HCT116 (cell line): Measurements from ENCODE around the gene ERC1. TPM values are rescaled to one million over a fixed set of nuclear protein-coding genes. Genes with fewer than 3 reads are reported as not detected.

Source experiments
- ATAC-seq: fragments of 200-7000 bp; cut with Tn5 transposase; 2 replicates; pipeline ENCODE4 v1.9.1; 2020; ENCODE audit warnings: mild to moderate bottlenecking, moderate library complexity
- BruUV-seq: library from RNA; stranded (reverse); fragments of 400-500 nt; replicated peaks from 2 replicates; lab custom pipeline; 2021; lab: Mats Ljungman, UMichigan
- CTCF ChIA-PET: fragments of 300-600 bp; sonication (Branson Sonifier 250); formaldehyde crosslinking; loops from one replicate; lab custom pipeline; 2021; ENCODE audit warnings: antibody characterized with exemption; lab: Charles Lee
- POLR2A ChIA-PET: fragments of 300-600, 350-600 bp; sonication (Branson Sonifier 250); formaldehyde crosslinking; loops from one replicate; lab custom pipeline; 2021; ENCODE audit warnings: antibody characterized with exemption; lab: Charles Lee
- RAD21 ChIA-PET, 2 experiments: fragments of 300-600 bp; sonication (Branson Sonifier 250); formaldehyde crosslinking; loops; one replicate each; lab custom pipeline; 2023; ENCODE audit warnings: low total read pairs in 2 of 2; ENCODE audit not compliant: uncharacterized antibody in 2 of 2, unreplicated experiment in 2 of 2, low non-redundant PET in 1 of 2; lab: Charles Lee
- DNase-seq: peaks from one replicate; pipeline ENCODE4 v3.0.0-alpha.2; 2010; ENCODE audit warnings: low read depth, low spot score
- H2AFZ ChIP-seq: fragments of 200-600 bp; shearing (Covaris generic), sonication (generic); 2 replicates; pipeline ENCODE4 v1.6.1; 2017; ENCODE audit warnings: low read depth, mixed run types, mixed read lengths, antibody characterized with exemption, low read length; ENCODE audit not compliant: poor library complexity, severe bottlenecking
- H3K27ac ChIP-seq: 2 replicates; pipeline ENCODE4 v1.5.1; 2012; ENCODE audit warnings: low read depth, low read length
- H3K27me3 ChIP-seq: fragments of 200-600 bp; sonication (generic); 2 replicates; pipeline ENCODE4 v1.6.1; 2016; ENCODE audit warnings: mixed run types, low read length, mixed read lengths; ENCODE audit not compliant: insufficient read depth
- H3K36me3 ChIP-seq, 2 experiments: fragments of 200-500 bp in 1 of 2; fragments of 200-600 bp in 1 of 2; sonication (Bioruptor generic) in 1 of 2; sonication (generic) in 1 of 2; 2 replicates each; pipeline versions ENCODE4 v1.5.1 to v1.6.1; 2014 to 2016; ENCODE audit warnings: low read length in 2 of 2, inconsistent platforms in 1 of 2, mixed read lengths in 1 of 2, mixed run types in 1 of 2; ENCODE audit not compliant: insufficient read depth in 2 of 2, control insufficient read depth in 1 of 2
- H3K4me1 ChIP-seq, 2 experiments: fragments of 200-600 bp in 1 of 2; sonication (generic) in 1 of 2; 2 replicates each; pipeline versions ENCODE4 v1.5.1 to v1.6.1; 2012 to 2017; ENCODE audit warnings: low read length in 2 of 2, inconsistent platforms in 1 of 2, mild to moderate bottlenecking in 1 of 2, mixed read lengths in 1 of 2, mixed run types in 1 of 2, moderate library complexity in 1 of 2; ENCODE audit not compliant: insufficient read depth in 2 of 2, control insufficient read depth in 1 of 2
- H3K4me2 ChIP-seq: fragments of 200-600 bp; sonication (generic); 2 replicates; pipeline ENCODE4 v1.6.1; 2017; ENCODE audit warnings: mixed run types, low read length, mixed read lengths
- H3K4me3 ChIP-seq, 2 experiments: fragments of 200-600 bp in 1 of 2; sonication (generic) in 1 of 2; replicated peaks in 1 of 2; 2 replicates each; pipeline ENCODE4 v1.5.1; 2011 to 2016; ENCODE audit warnings: low read length in 2 of 2, control low read depth in 1 of 2, low read depth in 1 of 2, mild to moderate bottlenecking in 1 of 2, mixed read lengths in 1 of 2, mixed run types in 1 of 2
- H3K79me2 ChIP-seq: fragments of 200-600 bp; sonication (generic); 2 replicates; pipeline ENCODE4 v1.6.1; 2017; ENCODE audit warnings: mild to moderate bottlenecking, mixed run types, low read length, moderate library complexity, mixed read lengths; ENCODE audit not compliant: insufficient read depth
- H3K9ac ChIP-seq: fragments of 200-600 bp; sonication (generic); 2 replicates; pipeline ENCODE4 v1.6.1; 2016; ENCODE audit warnings: low read length, mixed read lengths
- H3K9me2 ChIP-seq: fragments of 200-600 bp; sonication (generic), shearing (Covaris generic); 2 replicates; pipeline ENCODE4 v1.6.1; 2017; ENCODE audit warnings: mixed run types, mild to moderate bottlenecking, moderate library complexity; ENCODE audit not compliant: insufficient read depth
- H3K9me3 ChIP-seq, 2 experiments: fragments of 200-500 bp in 1 of 2; fragments of 200-600 bp in 1 of 2; sonication (Bioruptor generic) in 1 of 2; sonication (generic) in 1 of 2; 2 replicates each; pipeline ENCODE4 v1.6.1; 2014 to 2017; ENCODE audit warnings: low read length in 2 of 2, mixed read lengths in 2 of 2, inconsistent platforms in 1 of 2, low read depth in 1 of 2, mild to moderate bottlenecking in 1 of 2, mixed run types in 1 of 2, moderate library complexity in 1 of 2; ENCODE audit not compliant: control insufficient read depth in 1 of 2, insufficient read depth in 1 of 2
- H4K20me1 ChIP-seq: fragments of 200-600 bp; sonication (generic), shearing (Covaris generic); 2 replicates; pipeline ENCODE4 v1.6.1; 2017; ENCODE audit warnings: mixed run types, mild to moderate bottlenecking, moderate library complexity; ENCODE audit not compliant: insufficient read depth
- CTCF ChIP-seq, 3 experiments: fragments of 200-600 bp in 1 of 3; sonication (generic) in 1 of 3; IDR thresholded peaks in 2 of 3; conservative IDR thresholded peaks in 1 of 3; 2 replicates each; pipeline ENCODE4 v1.5.1; 2012 to 2017; ENCODE audit warnings: low read depth in 2 of 3, low read length in 2 of 3, antibody characterized with exemption in 1 of 3, borderline replicate concordance in 1 of 3, control low read depth in 1 of 3, mild to moderate bottlenecking in 1 of 3, mixed read lengths in 1 of 3, mixed run types in 1 of 3, moderate library complexity in 1 of 3; ENCODE audit not compliant: insufficient read depth in 1 of 3
- ELF1 ChIP-seq: IDR thresholded peaks from 2 replicates; pipeline ENCODE4 v1.6.1; 2012; ENCODE audit warnings: low read depth, borderline replicate concordance
- POLR2A ChIP-seq: IDR thresholded peaks from 2 replicates; pipeline ENCODE4 v1.7.0; 2011; ENCODE audit warnings: borderline replicate concordance; ENCODE audit not compliant: insufficient read depth, insufficient read length; ENCODE audit errors: extremely low read depth
- POLR2AphosphoS5 ChIP-seq: IDR thresholded peaks from 2 replicates; pipeline ENCODE4 v1.6.1; 2011; ENCODE audit warnings: mild to moderate bottlenecking, low read depth, low read length, moderate library complexity
- RAD21 ChIP-seq: IDR thresholded peaks from 2 replicates; pipeline ENCODE4 v1.6.1; 2012; ENCODE audit warnings: low read depth, mild to moderate bottlenecking
- REST ChIP-seq: IDR thresholded peaks from 2 replicates; pipeline ENCODE4 v1.6.1; 2012; ENCODE audit warnings: low read depth
- SIN3A ChIP-seq: IDR thresholded peaks from 2 replicates; pipeline ENCODE4 v1.6.1; 2012; ENCODE audit warnings: low read depth
- YY1 ChIP-seq: IDR thresholded peaks from 2 replicates; pipeline ENCODE4 v1.6.1; 2011; ENCODE audit warnings: low read length, low read depth, moderate library complexity, mild to moderate bottlenecking; ENCODE audit not compliant: insufficient replicate concordance; ENCODE audit errors: extremely low read depth
- ZBTB33 ChIP-seq: IDR thresholded peaks from 2 replicates; pipeline ENCODE4 v1.6.1; 2011; ENCODE audit warnings: mild to moderate bottlenecking, low read length, moderate library complexity; ENCODE audit not compliant: insufficient replicate concordance; ENCODE audit errors: extremely low read depth
- ZFX ChIP-seq: fragments of 450-650 bp; IDR thresholded peaks from 2 replicates; pipeline ENCODE4 v1.6.1; 2017
- intact Hi-C: fragments of 100-400 bp; cut with micrococcal nuclease; formaldehyde crosslinking; loops from 2 replicates; pipeline ENCODE4 v1.10.0; 2022
- total RNA-seq: library from RNA; stranded (reverse); gene quantifications from one replicate; pipeline ENCODE4 v1.2.1, GENCODE V29; 2021; ENCODE audit not compliant: unreplicated experiment

ERC1 gene
- total RNA-seq, 1 experiment from 2014 or later = 41.9 TPM

GRCh38 chr12:1459339-1459738 is 468.3 kb downstream of the ERC1 start:
- no peak for ATAC-seq
- TF ChIP-seq YY1 (no peak), RAD21 (no peak), ZBTB33 (no peak), POLR2A (no peak), ELF1 (no peak), CTCF (IDR thresholded peaks at IDR 0.05 in 2 of 3, conservative IDR thresholded peaks at IDR 0.05 in 1 of 3; ENCODE audit: borderline replicate concordance in 1 of 3, insufficient read depth in 1 of 3, low read depth in 2 of 3, low read length in 2 of 3) (no peak), SIN3A (no peak), ZFX (no peak), POLR2AphosphoS5 (no peak), REST (no peak)

More at GRCh38 chr12:1459339-1459738, 468.3 kb downstream of the ERC1 start:
- no peak overlapping the region for H3K4me2 ChIP-seq
- no peaks in the 10 kb centered on the region for H3K9me2 ChIP-seq
- H3K27me3 ChIP-seq = no peaks in the 10 kb centered on the region
- H2AFZ ChIP-seq = no peak overlapping the region
- no TSS peak for BruUV-seq
- no peak overlapping the region for H3K27ac ChIP-seq
- H3K4me3 ChIP-seq = no peak overlapping the region
- H3K9me3 ChIP-seq = no peaks in the 10 kb centered on the region
- ChIA-PET RAD21 (no interaction called here), CTCF (no interaction called here), POLR2A (no interaction called here)
- peaks cover 0 to 3% of the 10 kb centered on the region in 2 experiments; a peak in 1 of 4 replicates for H3K4me1 ChIP-seq
- H3K79me2 ChIP-seq = no peaks in the 10 kb centered on the region
- H3K9ac ChIP-seq = no peak overlapping the region
- intact Hi-C loops = no loop called here
- H3K36me3 ChIP-seq = no peaks in the 10 kb centered on the region
- H4K20me1 ChIP-seq = no peaks in the 10 kb centered on the region
- DNase-seq = no peak
